Activated T-cell treated with anti-CD3 and anti-CD28 coated beads, Interleukin-2, amount 50 U/mL, for 48 hours (primary cell): ENCODE results near the gene MTUS2.
"Not testable (repeated sequence)": the region's sequence is repeated elsewhere in the genome, so short reads cannot be mapped to it uniquely, and the experiment has no call there.

Experiments used
- DNase-seq, 2 experiments: peaks; one replicate each; pipeline ENCODE4 v3.0.0-alpha.2; 2020

MTUS2 gene

GRCh38 chr13:29345860-29346582 lies 525.9 kb downstream of the MTUS2 start:
- DNase-seq: not testable (repeated sequence)

DNA sequence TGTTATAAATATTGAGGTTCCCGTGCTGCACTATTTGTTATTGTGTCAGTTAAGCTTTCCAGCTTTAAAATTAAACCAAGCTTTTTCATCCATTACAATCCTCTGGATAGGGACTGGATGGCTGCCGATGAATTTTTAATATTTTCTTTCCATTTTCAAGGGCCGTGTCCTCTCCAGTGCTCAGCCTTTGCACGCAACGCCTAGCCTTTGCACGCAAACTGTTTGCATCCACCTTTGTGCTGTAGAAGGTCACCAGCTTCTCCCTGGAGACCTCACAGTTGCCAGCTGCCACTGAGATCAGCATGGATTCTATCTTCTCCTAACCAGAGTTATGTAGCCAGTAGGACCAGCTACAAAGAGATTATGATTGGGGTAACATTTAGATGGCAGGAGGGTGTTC lies 534.9 kb downstream of the MTUS2 start:
- DNase-seq: no peak

DNA sequence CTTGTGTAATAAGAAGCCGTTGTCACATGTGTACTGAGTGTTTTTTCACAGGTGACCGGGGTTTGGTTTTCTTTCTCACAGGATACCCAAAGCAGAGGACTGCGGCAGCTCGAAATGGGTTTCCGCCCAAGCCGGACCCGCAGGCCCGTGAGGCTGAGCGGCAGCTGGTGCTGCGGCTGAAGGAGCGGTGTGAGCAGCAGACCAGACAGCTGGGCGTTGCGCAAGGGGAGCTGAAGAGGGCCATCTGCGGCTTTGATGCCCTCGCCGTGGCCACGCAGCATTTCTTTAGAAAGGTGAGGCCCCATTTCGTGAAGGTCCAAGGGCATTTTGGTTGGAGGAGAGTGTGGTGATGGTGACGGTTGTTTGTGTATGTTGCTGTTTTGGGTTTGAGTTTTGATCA lies 539.0 kb downstream of the MTUS2 start:
- DNase-seq: no peak

GRCh38 chr13:29361716-29362115 lies 541.6 kb downstream of the MTUS2 start:
- DNase-seq: no peak

DNA sequence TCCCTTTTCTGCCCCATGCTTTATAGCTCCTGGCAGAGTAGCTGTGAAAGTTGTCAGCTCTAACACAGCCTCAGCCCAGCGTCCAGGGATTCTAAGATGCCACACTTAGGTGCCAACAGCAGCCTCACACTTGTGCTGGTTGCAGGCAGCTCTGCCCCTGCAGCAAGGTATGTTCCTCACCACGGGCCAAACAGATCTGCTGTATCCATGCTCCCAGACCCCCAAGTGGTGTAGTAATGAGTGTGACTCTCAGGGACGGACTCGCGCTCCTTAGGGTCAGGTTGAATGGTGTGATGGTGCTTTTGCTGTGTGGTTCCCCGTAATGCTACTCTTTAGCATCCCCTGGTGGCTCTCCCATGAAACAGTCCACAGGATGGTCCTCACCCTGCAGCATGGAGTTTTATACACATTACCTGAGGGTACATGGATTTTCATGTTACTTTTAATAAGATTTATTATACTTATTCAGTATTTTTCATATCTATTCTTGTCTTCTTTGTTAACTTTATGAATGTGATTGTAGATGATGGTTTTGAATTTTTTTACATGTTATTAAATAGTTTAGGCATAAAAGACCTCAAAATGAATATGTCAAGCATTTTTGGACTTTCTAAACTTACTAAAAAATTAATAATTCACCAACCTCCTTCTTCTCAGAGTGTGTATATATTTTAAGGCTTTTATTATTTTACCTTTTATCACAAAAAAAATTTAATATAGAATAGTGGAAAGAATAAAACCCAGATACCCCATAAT lies 542.9 kb downstream of the MTUS2 start:
- peak; percentile 36 to 49 for DNase-seq

- DNase-seq: no peak
Observed at GRCh38 chr13:29369060-29369743, 549.1 kb downstream of the MTUS2 start.

DNA sequence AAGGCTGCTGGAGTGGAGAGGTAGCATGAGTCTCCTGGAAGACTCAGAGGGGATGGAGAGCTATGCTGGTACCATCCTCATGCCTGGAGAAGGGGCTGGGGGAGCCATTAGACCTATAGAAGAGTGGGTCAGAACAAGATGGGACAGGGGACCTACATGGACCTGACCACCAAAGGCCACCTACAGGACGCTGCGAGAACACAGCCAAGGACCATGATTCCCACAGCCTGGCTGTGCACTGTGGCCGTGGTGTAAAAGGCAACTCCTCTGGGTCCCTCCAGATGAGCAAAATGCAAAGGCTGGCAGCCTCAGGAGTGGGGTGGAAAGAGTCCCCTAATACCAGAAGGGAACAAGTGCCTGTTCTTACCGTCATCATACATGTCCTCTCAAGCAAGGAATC lies 559.1 kb downstream of the MTUS2 start:
- DNase-seq: no peak

- no peak for DNase-seq
Observed at GRCh38 chr13:29379865-29380264, 559.7 kb downstream of the MTUS2 start.

DNA sequence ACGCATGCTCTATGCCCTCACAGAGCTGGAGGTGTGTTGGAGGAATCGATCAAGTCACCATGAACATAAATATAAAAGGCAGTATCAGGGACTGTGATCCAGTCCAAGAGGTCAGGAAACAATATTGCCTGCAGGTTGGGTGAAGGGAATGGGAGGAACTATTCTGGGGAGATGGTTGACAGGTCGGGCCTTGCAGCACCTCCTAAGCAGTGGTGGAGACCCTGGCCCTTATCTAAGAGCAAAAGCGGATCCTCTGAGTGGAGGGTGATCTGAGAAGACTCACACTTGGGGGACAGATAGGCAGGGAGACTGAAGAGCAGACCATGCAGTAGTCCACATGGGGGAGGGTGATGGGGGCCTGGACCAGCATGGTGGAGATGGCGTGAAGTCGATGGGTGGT lies 561.9 kb downstream of the MTUS2 start:
- no peak for DNase-seq

GRCh38 chr13:29383476-29383875 lies 563.3 kb downstream of the MTUS2 start:
- DNase-seq: no peak

GRCh38 chr13:29384466-29384865 lies 564.3 kb downstream of the MTUS2 start:
- no peak for DNase-seq

DNA sequence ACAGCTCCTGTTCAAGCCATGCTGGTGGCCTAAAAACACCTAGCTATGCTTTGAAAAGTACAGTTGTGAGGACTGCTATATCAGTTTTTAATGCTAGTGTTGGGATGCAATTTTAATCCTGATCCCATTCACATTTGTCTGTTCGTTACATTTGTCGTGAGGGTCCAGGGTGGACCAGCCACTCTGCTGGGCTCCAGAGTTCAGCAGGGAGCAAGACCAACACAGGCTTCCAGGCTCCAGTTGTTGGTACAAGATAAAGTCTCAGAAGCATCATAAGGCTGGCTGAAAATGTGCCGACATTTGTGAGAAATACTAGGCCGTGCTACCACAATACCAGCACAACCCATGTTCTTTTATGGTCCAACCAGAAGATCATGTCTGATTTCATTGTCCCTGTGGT lies 564.7 kb downstream of the MTUS2 start:
- no peak for DNase-seq

DNA sequence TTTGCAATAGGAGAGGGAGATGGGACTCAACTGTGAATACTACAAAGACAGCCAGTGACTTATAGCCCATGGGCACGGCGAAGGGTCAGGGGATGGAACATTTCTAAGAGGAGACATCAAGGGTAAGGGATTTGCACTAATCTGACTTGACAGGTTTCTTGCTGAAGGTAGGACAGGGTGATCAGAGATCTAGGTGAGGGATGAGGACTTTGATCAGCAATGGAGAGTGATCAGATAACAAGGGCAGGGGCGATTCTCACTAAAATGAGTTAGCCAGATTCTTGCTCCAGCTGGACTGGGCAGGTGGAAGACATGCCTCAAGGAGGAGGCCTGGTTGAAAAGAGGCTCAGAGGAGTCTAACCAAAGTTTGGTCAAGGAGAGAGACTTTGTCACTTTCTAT lies 566.1 kb downstream of the MTUS2 start:
- no peak for DNase-seq

GRCh38 chr13:29390598-29390997 lies 570.5 kb downstream of the MTUS2 start:
- DNase-seq: not testable (repeated sequence)

- DNase-seq: no peak
Observed at GRCh38 chr13:29396446-29396845, 576.3 kb downstream of the MTUS2 start.

GRCh38 chr13:29397265-29397664 lies 577.1 kb downstream of the MTUS2 start:
- DNase-seq: no peak

DNA sequence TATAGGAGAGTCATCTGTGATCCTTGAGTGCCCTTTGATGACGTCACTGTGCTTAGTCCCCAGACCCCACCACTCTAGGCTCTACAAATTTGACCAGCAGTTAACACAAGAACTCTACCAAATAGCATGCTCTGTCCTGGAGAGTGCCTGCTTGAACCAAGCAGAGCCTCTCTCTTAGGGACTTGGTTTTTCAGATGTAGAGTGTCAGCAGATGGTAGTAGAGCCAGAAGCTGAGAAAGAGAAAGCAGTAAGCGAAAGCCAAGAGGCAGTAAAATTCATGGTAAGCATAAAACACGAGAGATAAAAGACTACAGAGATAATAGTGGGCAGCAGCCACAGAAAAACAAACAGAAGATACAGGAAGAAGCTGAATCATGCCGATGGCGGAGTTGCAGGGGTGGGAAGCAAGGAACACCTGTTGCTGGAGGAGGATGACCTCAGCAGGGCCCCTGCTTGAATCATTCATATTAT lies 582.1 kb downstream of the MTUS2 start:
- DNase-seq: no peak

- DNase-seq: no peak
Observed at GRCh38 chr13:29405401-29405800, 585.3 kb downstream of the MTUS2 start.

DNA sequence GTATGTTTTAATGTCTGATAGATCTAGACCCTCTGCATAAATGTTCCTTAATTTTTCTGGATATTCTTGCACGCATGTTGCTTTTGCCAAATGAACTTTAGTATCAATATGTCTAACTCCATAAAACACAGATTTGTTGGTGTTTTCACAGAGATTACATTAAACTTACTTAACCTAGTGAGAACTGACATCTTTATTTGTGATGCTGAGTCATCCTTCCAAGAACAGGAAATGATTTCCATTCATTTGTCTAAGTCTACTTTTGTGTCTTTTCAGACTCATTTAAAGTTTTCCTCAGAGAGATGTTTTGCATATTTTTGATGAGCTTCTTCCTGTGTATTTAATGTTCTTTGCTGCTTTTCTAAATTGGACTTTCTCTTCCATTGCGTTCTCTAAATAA lies 591.3 kb downstream of the MTUS2 start:
- no peak for DNase-seq

DNA sequence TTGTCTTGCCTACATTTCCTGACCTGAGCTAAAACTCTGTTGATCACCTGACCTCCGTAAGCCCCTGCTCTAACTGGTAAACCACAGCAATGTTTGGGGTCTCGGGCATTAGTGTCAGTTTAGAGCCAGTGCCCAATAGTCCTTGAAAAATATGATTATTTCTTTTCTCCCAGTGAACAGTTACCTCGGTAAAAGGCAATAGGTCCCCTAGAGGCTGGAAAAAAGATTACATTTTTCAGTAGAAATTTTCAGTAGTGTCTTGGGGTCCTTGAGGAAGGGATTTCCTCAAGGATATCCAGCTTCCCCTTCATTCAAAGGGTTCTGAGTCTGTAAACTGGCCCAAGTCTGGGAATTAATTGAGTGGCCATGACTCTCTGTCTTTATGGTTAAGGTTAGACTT lies 597.9 kb downstream of the MTUS2 start:
- DNase-seq: no peak

GRCh38 chr13:29421118-29421517 lies 601.0 kb downstream of the MTUS2 start:
- DNase-seq: no peak

GRCh38 chr13:29422015-29422414 lies 601.9 kb downstream of the MTUS2 start:
- no peak for DNase-seq

- DNase-seq: no peak
Observed at GRCh38 chr13:29423050-29423449, 602.9 kb downstream of the MTUS2 start.

DNA sequence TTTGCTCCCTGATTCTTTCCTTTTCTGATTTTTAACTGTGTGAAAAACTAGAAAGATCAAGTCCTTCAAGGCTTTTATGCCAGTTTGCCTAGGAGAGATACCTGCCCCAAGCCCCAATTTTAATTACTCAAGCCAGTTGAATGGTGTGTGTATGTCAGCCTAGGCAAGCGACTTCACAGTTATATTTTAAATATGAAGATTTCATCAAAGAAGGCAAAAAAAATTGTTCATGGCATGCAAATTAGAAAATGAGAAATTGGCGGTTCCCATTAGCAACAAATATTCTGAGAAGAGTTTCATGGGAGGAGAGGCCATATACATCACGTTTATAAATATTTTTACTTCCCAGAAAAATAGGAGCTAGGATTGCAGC lies 607.8 kb downstream of the MTUS2 start:
- no peak for DNase-seq
